Measurements from ENCODE around the gene MEGF11. TPM values are rescaled to one million over a fixed set of nuclear protein-coding genes. Genes with fewer than 3 reads are reported as not detected.

MEGF11 gene
- total RNA-seq, 1 experiment from 2014 or later: 2.3 TPM

DNA sequence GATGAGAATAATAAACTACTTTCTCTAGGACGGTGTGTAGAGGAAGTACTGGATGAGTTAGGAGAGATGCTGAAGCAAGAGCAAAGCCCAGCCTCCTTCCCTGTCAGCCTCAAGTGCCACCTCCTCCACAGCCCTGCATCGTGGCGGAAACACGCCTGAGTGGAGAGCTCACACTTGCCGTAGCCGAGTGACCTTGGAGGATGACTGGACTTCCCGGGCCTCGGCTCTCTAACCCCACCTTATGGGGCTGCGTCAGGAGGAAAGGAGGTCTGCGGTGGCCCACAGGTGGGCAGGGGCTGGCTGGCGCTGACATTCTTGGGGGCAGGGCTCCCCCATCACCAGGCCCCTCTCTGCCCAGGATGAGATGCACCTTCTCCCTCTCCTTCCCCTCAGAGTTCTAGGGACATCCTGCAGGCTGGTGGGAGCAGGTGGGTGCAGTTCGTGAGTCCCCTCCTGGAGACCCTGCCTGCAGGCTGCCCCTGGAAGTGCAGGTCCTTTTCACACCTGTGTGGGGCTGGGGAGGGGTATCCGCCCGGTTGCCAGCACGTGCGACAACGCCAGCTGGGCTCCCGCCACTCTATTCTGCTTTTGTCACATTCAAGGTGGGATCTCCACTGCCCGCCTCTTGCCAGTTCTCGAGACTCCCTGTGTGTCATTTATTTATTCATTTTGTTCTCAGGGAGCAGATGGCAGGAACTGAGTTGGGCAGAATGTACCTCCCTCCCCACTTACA lies 175.2 kb downstream of the MEGF11 start:
- no peak overlapping the region for H3K9ac ChIP-seq (ENCODE audit: low read length)
- ChIA-PET POLR2A (no interaction called here), CTCF (no interaction called here), RAD21 (ENCODE audit: low non-redundant PET in 1 of 2, low total read pairs in 2 of 2, uncharacterized antibody in 2 of 2, unreplicated experiment in 2 of 2) (no interaction called here)
- BruUV-seq (replicated peaks): no TSS peak
- no peaks in the 10 kb centered on the region for H3K9me3 ChIP-seq (ENCODE audit: control insufficient read depth in 1 of 2, insufficient read depth in 1 of 2, low read depth in 1 of 2, low read length in 2 of 2)
- no peak for TF ChIP-seq ELF1 (IDR thresholded peaks at IDR 0.05; ENCODE audit: borderline replicate concordance, low read depth)
- no peak for TF ChIP-seq SIN3A (IDR thresholded peaks at IDR 0.05; ENCODE audit: low read depth)
- TF ChIP-seq, protein P1, sequence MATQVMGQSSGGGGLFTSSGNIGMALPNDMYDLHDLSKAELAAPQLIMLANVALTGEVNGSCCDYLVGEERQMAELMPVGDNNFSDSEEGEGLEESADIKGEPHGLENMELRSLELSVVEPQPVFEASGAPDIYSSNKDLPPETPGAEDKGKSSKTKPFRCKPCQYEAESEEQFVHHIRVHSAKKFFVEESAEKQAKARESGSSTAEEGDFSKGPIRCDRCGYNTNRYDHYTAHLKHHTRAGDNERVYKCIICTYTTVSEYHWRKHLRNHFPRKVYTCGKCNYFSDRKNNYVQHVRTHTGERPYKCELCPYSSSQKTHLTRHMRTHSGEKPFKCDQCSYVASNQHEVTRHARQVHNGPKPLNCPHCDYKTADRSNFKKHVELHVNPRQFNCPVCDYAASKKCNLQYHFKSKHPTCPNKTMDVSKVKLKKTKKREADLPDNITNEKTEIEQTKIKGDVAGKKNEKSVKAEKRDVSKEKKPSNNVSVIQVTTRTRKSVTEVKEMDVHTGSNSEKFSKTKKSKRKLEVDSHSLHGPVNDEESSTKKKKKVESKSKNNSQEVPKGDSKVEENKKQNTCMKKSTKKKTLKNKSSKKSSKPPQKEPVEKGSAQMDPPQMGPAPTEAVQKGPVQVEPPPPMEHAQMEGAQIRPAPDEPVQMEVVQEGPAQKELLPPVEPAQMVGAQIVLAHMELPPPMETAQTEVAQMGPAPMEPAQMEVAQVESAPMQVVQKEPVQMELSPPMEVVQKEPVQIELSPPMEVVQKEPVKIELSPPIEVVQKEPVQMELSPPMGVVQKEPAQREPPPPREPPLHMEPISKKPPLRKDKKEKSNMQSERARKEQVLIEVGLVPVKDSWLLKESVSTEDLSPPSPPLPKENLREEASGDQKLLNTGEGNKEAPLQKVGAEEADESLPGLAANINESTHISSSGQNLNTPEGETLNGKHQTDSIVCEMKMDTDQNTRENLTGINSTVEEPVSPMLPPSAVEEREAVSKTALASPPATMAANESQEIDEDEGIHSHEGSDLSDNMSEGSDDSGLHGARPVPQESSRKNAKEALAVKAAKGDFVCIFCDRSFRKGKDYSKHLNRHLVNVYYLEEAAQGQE (IDR thresholded peaks at IDR 0.05; ENCODE audit: low read depth): no peak
- no peak for TF ChIP-seq CEBPB (IDR thresholded peaks at IDR 0.05; ENCODE audit: low read depth)
- TF ChIP-seq YY1 (IDR thresholded peaks at IDR 0.05; ENCODE audit: extremely low read depth, insufficient replicate concordance, low read depth, low read length): no peak
- TF ChIP-seq CBX3 (IDR thresholded peaks at IDR 0.05; ENCODE audit: low read depth): no peak
- TF ChIP-seq FOSL1 (IDR thresholded peaks at IDR 0.05; ENCODE audit: low read depth): no peak
- TF ChIP-seq, protein P2, sequence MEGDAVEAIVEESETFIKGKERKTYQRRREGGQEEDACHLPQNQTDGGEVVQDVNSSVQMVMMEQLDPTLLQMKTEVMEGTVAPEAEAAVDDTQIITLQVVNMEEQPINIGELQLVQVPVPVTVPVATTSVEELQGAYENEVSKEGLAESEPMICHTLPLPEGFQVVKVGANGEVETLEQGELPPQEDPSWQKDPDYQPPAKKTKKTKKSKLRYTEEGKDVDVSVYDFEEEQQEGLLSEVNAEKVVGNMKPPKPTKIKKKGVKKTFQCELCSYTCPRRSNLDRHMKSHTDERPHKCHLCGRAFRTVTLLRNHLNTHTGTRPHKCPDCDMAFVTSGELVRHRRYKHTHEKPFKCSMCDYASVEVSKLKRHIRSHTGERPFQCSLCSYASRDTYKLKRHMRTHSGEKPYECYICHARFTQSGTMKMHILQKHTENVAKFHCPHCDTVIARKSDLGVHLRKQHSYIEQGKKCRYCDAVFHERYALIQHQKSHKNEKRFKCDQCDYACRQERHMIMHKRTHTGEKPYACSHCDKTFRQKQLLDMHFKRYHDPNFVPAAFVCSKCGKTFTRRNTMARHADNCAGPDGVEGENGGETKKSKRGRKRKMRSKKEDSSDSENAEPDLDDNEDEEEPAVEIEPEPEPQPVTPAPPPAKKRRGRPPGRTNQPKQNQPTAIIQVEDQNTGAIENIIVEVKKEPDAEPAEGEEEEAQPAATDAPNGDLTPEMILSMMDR (IDR thresholded peaks at IDR 0.05 in 2 of 3, conservative IDR thresholded peaks at IDR 0.05 in 1 of 3; ENCODE audit: borderline replicate concordance in 1 of 3, insufficient read depth in 1 of 3, low read depth in 2 of 3, low read length in 2 of 3): no peak
- TF ChIP-seq ZNF274 (IDR thresholded peaks at IDR 0.05; ENCODE audit: low read depth, low read length): no peak
- TF ChIP-seq, protein P3, sequence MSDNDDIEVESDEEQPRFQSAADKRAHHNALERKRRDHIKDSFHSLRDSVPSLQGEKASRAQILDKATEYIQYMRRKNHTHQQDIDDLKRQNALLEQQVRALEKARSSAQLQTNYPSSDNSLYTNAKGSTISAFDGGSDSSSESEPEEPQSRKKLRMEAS (IDR thresholded peaks at IDR 0.05): no peak
- TF ChIP-seq POLR2AphosphoS5 (IDR thresholded peaks at IDR 0.05; ENCODE audit: low read depth, low read length): no peak
- no peak for TF ChIP-seq JUND (IDR thresholded peaks at IDR 0.05)
- TF ChIP-seq EZH2 (IDR thresholded peaks at IDR 0.05): no peak
- TF ChIP-seq, protein P4, sequence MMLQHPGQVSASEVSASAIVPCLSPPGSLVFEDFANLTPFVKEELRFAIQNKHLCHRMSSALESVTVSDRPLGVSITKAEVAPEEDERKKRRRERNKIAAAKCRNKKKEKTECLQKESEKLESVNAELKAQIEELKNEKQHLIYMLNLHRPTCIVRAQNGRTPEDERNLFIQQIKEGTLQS (IDR thresholded peaks at IDR 0.05): no peak
- H3K27ac ChIP-seq (ENCODE audit: low read depth, low read length): no peak overlapping the region
- H4K20me1 ChIP-seq (ENCODE audit: insufficient read depth): no peaks in the 10 kb centered on the region
- no peaks in the 10 kb centered on the region for H3K9me2 ChIP-seq (ENCODE audit: insufficient read depth)
- intact Hi-C loops (cut with micrococcal nuclease): no loop called here
- DNase-seq (ENCODE audit: low read depth, low spot score) (no peak), ATAC-seq (no peak)
- no peak overlapping the region for H2AFZ ChIP-seq (ENCODE audit: low read depth, low read length, poor library complexity, severe bottlenecking)
- H3K27me3 ChIP-seq (ENCODE audit: insufficient read depth, low read length): no peaks in the 10 kb centered on the region
- no peaks in the 10 kb centered on the region for H3K36me3 ChIP-seq (ENCODE audit: control insufficient read depth in 1 of 2, insufficient read depth in 2 of 2, low read length in 2 of 2)
- no peak overlapping the region for H3K4me2 ChIP-seq (ENCODE audit: low read length)
- H3K4me3 ChIP-seq (replicated peaks in 1 of 2; ENCODE audit: low read depth in 1 of 2, low read length in 2 of 2): no peak overlapping the region
- no peaks in the 10 kb centered on the region for H3K79me2 ChIP-seq (ENCODE audit: insufficient read depth, low read length)
- no peaks in the 10 kb centered on the region for H3K4me1 ChIP-seq (ENCODE audit: control insufficient read depth in 1 of 2, insufficient read depth in 2 of 2, low read length in 2 of 2)
